Activated T-helper 9 cell treated with anti-CD3 and anti-CD28 coated beads, Interleukin-2, amount 50 U/mL, for 16 hours (primary cell): ENCODE measurements around the gene COL5A1.
"Not testable (repeated sequence)": the region's sequence is repeated elsewhere in the genome, so short reads cannot be mapped to it uniquely, and the experiment has no call there.

ENCODE experiments used
- DNase-seq: peaks from one replicate; pipeline ENCODE4 v3.0.0-alpha.2; 2020; ENCODE audit warnings: low read depth

COL5A1 gene

DNA sequence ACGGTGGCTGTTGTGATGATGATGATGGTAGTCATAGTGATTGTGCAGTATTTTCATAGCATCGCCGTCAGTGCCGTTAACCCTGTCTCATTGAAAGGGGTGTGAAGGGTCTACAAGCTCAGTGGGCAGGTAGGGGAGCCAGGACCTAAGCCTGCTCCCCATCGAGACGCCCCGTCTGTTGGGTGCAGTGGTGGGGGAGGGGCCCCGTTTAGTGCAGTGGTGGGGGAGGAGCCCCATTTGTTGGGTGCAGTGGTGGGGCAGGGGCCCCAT is 68.6 kb downstream of the COL5A1 start:
- no peak for DNase-seq

DNA sequence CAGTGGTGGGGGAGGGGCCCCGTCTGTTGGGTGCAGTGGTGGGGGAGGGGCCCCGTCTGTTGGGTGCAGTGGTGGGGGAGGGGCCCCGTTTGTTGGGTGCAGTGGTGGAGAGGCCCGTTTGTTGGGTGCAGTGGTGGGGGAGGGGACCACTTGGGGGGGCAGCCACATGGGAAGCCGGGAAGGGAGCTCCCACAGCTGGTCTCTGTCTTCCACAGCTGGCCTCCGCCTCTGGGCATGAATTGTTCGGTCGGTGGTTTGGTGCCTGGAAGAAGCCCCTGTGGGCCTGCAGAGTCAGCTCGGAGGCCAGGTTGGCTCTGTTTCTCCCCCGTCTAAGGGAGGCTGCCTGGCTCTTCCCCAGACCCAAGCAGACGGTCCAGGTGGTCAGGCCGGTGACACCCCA is 69.3 kb downstream of the COL5A1 start:
- DNase-seq, result no peak

DNA sequence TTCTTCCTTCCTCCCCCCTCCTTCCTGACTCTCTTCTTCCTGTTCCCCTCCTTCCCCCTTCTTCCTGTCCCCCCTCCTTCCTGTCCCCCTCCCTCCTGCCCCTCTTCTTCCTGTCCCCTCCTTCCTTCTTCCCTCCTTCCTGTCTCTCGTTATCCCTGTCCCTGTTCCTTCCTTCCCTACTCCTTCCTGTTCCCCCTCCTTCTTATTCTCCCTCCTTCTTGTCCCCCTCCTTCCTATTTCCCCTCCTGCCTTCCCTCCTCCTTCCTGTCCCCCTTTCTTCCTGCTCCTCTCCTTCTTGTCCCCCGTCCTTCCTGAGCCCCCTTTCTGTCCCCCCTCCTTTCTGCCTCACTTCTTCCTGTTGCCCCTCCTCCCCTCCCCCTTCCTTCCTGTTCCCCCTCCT is 70.6 kb downstream of the COL5A1 start:
- DNase-seq, result no peak

DNA sequence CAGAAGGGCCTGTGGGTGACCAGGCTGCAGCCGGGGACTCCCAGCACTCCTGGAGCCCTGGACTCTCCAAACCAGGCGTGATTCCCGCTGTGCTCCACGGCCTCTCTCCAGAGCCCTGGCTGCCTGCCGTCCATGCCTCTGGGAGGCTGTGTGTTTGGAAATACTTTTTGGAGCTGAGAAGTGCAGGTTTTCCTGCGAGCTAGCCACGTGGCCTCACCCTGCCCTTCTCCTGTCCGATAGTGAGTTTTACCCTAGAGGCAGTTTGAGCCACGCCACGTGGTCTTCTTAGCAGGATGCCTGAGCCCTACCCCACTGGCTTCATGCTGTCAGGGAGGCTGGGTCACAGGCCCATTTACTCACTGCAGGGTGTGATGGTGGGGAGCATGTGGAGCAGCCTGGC is 71.3 kb downstream of the COL5A1 start:
- no peak for DNase-seq

DNA sequence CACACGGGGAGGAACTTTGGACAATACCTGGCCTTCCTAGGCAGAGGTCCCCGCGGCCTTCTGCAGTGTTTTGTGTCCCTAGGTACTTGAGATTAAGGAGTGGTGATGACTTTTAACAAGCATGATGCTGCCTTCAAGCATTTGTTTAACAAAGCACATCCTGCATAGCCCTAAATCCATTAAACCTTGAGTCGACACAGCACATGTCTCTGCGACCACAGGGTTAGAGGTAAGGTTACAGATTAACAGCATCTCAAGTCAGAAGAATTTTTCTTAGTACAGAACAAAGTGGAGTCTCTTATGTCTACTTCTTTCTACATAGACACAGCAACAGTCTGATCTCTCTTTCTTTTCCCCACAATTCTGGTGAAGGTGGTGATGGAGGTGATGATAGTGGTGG is 73.9 kb downstream of the COL5A1 start:
- DNase-seq, result not testable (repeated sequence)

DNA sequence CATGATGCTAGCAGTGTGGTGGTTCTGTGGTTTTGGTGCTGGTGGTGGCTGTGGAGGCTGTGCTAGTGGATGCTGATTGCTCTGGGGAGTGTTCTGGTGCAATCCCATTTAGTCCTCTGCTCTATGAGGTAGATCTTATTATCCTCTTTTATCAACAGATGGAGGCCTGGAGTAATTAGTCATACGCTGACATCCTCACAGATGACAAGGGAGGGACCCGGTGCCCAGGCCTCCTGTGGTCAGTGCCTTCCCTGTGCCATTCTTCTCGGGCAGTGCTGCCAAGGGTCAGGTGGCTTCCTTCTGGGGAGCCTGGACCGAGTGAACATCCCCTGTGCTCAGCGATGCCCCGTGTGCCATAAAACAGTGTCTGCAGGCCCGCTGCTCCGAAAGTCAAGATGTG is 74.5 kb downstream of the COL5A1 start:
- DNase-seq, result no peak

DNA sequence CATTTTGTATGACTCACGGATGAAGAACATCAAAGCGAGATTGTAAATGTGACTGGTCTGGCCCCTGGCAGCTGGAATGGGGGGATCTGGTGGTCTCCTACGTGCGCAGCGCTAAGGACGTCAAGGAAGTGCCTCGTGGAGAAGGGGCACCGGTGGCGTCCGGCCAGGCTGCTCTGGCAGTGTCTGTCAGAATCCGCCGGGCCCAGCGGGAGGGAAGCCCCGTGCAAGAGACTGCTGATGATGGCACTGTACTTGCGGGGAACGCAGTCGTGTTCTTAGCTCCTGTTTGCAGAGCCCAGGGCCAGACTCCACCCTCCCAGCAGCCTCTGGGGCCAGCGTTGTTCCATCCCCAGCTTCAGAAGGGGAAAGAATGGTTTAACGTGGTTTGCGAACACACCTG is 75.5 kb downstream of the COL5A1 start:
- no peak for DNase-seq

DNA sequence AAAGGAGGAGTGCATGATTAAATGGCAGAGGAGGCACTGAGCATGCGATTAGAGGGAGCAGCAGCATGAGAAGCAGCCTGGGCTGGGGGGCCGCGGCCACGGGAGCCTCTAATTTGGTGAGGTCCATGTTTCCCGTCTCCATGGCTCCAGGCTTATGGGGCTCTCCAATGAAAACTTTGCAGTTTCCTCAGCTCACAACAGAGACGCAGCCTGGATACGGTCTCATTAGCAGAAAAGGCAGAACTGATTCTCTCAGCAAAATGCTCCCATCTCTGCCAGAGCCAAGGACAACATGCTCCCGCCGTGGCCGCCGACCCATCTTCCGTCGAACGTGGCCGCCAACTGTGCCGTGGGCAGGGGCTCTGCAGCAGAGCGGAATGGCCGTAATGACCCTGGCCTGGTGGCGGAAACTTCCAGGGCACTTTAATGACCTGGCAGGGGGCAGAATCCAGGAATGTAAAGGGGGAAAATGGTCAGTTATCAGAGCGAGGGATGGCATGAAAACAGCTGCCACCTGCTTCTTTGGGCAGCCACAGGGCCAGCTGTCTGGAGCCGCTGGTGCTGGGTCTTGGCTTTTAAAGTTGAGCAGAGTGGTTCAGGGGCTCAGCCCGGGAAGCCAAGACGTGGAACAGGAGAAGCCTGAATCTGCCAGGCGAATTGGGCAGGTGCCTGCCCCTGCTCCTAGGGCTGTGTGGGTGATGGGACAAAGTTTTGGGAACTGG is 76.5 kb downstream of the COL5A1 start:
- no peak for DNase-seq

DNA sequence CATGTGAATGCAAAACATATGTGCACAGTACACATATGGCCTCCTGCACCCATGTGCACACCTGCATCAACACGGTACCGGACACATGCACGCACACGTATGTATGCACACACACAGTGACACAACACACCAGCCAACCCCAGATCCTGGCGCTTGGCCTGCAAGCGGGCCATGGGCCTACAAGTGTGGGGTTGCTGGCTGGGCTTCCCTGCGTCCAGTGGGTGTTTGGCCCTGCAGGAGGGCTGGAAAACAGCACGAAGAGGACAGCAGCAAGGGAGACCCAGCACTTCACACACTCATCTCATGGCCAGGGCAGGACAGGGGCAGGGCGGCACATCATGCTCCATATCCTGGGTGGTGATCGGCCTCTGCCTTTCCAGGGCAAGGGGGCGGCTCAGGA is 77.7 kb downstream of the COL5A1 start:
- DNase-seq, result no peak

DNA sequence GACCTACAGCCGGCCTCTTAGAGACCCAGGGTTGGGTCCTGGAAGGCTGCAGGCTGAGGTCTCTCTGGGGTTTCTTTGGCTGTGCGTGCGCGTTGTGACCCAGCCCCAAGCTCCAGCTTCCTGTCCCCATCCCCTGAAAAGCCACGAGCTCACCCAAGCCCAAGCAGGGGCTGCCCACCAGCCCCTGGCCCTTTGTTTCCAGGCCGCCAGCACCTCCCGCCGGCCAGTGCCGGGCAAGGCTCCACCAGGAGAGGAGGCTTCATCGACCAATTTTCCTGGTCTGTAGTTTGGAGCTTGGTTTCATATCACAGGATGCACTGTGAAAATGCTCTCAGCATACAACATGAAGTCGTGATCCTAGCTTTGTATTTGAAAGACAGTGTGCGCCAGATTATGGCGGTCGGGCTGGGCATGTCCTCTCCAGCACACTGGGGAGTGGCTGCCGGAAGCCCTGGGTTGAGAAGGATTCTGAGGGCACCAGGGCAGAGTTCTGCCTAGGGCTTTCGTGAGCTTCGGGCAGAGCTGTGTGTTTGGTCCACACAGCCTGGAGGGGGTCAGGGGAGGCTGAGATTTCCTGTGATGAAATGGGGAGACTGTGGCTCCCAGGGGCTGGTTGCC is 78.6 kb downstream of the COL5A1 start:
- DNase-seq, result no peak

DNA sequence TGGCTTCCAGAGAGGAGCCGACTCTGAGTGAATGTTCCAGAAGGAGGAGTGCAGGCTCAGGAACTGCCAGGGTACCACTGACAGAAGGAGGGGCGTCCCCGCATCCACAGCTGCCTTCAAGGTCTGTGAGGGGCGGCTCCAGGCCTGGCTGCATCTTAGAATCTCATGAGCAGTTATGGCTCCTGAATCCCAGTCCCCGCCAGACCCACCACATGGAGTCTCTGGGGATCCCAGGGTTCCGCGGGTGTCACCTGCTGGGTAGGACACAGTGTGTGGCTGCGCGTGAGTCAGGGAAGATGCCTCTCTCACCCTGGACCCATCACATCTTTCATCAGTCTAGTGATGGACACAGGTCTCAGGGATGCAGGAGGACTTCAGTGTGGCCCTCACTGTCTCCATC is 79.2 kb downstream of the COL5A1 start:
- no peak for DNase-seq

DNA sequence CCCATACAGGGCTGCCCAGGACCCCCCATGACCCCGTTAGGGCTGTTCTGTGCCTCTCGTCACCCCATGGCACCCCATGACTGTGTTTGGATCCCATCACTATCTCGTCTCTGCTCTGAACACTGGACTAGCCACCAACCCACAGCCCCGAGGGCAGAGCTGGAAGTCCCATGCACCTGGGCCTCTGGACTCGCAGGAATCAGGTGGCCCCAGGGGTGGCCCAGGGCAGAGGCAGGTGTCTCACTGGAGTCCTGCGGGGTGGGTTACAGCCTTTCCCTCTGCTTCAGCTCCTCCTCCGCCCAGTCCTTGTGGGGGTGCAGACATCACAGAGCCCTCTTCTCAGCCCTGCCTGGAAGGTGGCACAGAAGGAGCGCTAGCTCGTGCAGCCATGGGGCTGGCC is 79.7 kb downstream of the COL5A1 start:
- DNase-seq, result no peak

DNA sequence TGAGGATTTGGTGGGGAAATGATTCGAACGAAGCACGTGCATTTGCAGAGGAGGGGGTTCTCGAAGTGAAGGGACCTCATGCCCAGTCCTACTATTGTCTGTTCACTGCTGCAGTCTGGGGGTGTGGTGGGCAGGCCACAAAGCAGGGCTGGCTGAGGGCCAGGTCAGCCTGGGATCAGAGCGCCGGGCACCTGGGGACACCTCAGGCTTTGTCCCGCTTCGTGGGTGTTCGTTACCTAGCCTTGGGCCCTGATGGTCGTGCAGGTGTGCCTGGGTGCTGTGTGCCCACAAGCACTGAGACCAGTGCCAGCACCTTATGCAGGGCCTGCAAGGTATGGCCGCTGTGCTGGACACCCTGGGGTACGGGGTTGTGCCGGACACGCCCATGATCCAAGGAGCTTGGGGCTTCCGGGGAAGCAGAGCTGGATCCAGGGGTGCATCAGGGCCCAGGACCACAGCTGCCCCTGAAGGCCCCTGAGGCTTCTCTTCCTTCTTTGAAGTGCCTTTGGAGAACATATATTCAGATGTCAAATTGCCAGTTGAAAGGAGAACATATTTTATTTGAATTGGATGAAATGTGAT is 80.6 kb downstream of the COL5A1 start:
- DNase-seq, result no peak

DNA sequence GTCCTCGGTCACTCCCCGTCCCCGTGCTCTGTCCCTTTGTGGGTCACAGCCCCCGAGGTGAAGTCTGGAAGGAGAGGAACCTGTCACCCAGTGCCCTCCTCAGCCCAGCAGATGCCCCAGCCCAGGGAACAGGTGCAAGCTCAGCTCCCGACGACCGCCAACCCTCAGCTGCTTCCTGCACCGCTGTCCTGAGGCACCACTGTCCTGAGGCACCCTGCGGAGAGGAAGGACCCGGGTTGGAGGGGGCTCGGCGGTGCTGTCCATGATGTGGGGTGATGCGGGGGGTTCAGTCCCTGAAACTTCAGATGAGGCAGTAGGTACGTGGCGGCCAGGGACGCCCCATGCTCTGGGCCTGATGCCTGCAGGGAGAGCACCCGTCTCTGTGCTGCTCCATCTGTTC is 81.4 kb downstream of the COL5A1 start:
- DNase-seq, result no peak

DNA sequence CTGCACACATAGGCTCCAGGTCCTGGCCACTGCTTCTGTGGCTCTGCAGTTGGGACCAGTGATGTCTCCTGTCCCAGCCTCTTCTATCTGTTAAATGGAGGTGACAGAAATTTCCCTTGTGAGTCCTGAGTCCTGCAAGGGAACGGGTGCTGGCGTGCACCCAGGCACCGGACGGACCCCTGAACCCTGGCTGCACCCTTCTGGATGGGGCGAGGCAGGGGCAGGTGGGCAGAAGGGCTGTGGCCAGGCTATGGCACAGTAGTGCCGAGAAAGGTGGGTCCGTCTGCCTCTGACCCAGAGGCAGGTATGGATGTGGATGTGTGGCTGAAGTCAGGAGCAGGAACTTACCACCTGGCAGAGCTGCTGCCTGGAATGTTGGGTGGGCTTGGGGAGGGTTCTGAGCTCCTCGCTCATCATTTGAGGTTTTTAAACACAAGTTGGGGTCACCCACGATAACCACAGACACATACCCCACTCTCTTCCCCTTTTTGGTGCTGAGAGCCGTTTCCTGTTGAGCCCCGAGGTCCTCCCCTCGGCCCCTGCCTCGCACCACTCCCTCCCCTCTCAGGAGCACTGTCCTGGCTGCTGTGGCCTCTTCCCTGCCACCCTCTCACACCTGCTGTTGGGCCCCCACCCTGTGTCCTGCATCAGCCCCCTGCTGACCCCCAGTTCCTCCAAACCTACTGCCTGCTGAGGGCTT is 82.0 kb downstream of the COL5A1 start:
- no peak for DNase-seq

DNA sequence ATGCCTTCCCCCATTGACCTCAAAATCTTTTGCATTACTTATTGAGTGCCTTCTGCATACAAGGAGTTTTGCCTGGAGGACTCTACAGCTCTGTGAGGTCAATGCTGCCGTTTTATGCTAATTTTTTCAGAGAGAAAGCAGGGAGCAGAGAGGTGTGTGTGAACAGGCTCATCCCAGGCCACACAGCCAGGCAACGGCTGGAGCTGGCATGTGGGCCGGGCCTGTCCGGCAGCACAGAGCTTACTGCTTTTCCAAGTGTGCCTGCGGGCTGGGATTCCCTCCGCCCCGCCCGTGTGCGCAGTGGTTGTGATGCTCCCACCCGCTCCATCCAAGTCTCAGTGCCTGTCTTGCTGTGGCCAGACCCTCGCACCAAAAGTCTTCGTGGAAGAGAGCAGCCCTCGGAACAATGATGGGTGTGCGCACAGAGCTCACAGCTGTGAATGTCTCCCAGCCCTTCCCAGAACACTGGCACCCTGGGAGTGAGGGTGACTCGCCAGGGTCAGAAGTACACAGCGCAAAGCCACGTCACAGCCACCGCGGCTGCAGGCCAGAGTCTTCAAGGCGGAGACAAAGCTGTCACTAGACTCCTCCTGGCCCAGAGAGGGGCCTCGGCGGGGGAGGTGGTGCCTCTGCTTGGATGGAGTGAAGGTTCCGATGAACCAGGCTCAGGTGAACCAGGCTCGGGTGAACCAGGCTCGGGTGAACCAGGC is 82.8 kb downstream of the COL5A1 start:
- DNase-seq, result no peak

DNA sequence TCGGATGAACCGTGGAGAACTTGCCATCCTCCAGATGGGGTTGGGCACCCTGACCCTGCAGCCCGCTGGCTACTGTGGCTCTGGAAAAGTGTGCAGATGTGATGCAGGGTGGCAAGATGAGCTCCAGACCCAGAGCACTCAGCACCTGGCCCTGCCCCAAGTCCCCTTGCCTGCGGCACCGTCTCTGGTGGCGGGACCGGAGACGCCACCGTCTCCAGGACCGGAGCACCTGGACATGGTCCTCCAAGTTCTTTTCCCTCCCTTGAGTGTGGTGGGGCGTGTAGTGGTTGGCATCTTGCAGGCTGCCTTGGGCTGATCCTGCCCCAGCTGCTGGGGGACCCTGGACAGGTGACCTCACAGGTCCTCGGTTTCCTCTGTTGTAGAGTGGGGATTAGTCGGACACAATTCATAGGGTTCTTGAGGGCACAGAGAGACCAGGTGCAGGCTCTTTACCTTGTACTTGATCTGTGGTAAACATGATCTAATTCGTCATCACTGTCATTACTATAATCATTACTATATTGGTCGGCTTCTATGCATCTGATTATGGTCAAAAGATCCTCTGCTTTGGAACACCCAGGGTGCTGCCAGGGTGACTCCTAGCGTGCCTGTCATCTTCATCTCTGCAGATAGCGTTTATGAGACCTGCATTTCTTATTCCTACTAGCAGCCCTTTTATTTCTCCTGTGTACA is 83.5 kb downstream of the COL5A1 start:
- DNase-seq, result no peak

DNA sequence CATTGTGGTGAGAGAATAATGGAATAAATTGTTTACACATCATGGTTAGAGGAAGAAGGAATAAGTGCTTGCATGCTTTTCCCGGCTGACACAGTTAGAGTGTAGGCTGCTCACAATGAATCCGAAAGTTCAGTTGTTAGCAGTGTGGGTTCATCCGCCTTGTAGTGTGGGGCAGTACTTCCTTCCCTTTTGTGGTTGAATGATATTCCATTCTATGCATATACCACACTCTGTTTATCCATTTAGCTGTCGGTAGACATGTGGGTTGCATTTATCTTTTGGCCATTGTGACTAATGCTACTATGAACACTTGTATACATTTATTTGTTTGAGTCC is 84.0 kb downstream of the COL5A1 start:
- DNase-seq, result no peak

DNA sequence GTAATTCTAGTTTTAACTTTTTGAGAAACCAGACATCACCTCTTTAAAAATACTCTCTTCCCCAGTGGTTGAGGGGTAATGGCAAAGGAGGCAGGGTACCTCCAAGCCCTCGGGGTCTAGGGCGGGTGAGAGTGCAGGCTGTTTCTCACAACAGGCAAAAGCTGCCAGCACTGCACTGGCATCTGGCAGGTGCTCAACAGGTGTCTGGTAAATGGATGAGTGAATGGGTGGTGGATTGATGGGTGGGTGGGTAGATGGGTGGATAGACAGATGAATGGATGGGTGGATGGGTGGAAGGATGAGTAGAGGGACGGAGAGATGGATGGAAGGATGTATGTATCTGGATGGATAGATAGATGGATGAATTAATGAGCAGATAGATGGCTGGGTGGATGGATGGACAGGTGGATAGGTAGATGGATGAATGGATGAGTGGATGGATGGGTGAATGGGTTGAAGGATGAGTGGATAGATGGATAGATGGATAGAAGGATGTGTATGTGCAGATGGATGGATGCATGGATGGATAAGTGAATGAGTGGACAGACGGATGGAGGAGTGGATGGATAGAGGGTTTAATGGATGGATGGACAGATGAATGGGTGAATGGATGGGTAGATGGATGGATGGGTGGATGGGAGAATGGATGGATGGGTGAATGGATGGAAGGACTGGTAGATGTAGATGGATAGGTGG is 84.6 kb downstream of the COL5A1 start:
- no peak for DNase-seq

DNA sequence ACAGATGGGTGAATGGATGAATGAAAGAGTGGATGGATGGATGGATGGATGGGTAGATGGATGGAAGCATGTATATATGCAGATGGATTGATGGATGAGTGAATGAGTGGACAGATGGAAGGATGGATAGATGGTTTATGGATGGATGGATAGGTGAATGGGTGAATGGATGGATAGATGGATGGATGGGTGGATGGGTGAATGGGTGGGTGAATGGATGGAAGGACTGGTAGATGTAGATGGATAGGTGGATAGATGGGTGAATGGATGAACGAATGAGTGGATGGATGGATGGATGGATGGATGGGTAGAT is 85.1 kb downstream of the COL5A1 start:
- DNase-seq, result no peak

DNA sequence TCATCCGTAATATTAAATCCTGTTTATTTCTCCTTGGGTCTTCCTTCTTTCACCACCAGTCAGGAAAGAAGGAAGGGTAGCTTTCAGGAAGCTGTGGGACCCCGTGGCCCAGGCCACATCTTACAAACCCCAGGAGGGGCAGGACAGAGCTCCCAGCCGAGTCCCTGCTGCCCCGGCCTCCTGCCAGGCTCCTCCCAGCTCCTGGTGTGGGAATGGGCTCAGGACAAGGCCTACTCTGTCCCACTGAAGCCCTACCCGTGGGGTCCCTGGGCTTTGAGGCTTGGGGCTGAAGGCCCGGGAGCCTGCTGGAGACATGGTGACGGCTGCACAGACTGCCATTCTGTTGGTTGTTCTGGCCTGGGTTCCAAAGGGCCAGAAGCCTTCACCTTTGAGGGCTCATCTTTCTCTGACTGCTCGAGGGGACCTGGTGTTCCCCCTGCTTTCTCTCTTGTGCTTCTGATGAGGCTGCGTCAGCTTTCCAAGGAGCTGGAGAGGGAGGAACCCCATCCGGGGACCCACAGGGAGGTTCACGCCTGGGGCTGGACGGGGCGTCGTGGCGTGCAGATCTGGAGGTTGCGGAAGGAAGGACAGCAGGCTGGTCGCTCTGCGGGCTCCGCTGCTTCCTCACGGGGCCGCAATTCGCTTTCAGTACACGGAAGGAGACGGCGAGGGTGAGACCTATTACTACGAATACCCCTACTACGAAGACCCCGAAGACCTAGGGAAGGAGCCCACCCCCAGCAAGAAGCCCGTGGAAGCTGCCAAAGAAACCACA is 86.6 kb downstream of the COL5A1 start:
- no peak for DNase-seq
